CD4-positive, alpha-beta T cell treated with Interleukin-6 for 4 hours (primary cell): ENCODE data around the gene AXDND1.

ENCODE experiments used
- DNase-seq: peaks from one replicate; pipeline ENCODE4 v3.0.0-alpha.2; 2020; ENCODE audit warnings: mixed read lengths

Gene AXDND1

DNA sequence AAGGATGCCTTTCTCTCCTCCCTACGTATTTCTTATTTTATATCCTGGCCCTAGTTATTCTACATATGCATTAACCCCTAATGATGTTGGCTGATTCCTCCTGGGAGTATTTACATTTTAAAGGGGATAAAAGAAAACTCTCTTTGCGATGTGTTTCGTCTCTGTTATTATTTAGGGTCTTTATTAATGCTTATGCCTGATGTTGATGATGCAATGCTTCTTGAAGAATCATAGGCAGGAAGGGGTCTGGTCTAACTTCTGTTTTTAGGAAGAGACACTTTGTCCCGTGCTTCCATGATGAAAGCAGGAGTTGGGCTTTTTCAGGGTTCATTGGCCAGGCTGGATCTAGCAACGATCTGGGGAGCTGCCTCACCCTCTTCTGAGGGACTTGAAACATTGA is 210.7 kb downstream of the AXDND1 start:
- DNase-seq = no peak

- DNase-seq = no peak
Measured at GRCh38 chr1:179583771-179584320, 218.1 kb downstream of the AXDND1 start.

GRCh38 chr1:179586107-179586823 is 220.5 kb downstream of the AXDND1 start:
- no peak for DNase-seq

- DNase-seq = no peak
Measured at GRCh38 chr1:179587336-179587735, 221.6 kb downstream of the AXDND1 start.

- DNase-seq = no peak
Measured at GRCh38 chr1:179588425-179589024, 222.8 kb downstream of the AXDND1 start.

- no peak for DNase-seq
Measured at GRCh38 chr1:179589509-179589908, 223.7 kb downstream of the AXDND1 start.

DNA sequence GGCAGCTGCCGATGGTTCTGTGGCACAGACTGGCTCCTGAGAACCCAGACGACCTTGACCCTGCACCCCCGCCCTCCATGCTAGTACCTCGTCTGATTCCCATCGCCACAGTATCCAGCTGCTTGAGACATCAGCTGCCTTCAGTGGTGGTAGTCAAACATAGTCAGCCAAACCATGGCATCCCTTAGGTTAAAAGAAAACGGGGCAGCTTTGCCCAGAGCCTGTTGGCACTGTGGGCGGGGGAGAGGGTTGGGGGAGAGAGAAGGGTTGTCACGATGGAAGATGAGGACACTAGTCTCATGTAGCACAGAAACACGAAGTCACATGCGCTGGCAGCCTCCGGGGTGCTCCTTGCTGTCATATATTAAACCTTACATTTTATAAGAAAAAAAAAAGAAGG is 224.9 kb downstream of the AXDND1 start:
- no peak for DNase-seq

GRCh38 chr1:179591253-179591591 is 225.5 kb downstream of the AXDND1 start:
- DNase-seq = no peak

- DNase-seq = no peak
Measured at GRCh38 chr1:179591592-179592580, 226.1 kb downstream of the AXDND1 start, which contains the start of gene TDRD5. TSS of gene TDRD5 (plus strand) at chr1:179591832. CDS start at chr1:179592616, 784 bp downstream.

- no peak for DNase-seq
Measured at GRCh38 chr1:179598631-179599030, 232.9 kb downstream of the AXDND1 start.

DNA sequence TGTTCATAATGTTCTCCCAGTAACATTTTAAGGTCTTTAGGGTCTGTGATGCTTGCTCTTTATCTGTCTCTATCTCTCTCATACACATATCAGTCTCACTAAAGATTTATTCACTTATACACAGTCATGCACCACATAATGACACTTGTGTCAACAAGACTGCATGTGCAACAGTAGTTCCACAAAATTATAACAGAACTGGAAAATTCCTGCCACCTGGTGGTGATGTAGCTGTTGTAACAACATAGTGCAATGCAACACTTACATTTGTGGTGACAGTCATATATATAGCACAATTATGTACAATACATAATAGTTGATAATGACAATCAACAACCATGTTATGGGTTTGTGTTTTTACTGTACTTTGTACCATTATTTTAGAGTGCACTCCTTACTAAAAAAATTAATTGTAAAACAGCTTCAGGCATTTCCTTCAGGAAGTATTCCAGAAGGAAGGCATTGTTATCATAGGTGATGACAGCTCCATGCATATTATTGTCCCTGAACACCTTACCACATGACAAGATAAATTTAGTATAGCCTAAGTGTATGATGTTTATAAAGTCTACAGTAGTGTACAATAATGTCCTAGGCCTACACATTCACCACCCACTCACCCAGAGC is 234.0 kb downstream of the AXDND1 start:
- DNase-seq = no peak

DNA sequence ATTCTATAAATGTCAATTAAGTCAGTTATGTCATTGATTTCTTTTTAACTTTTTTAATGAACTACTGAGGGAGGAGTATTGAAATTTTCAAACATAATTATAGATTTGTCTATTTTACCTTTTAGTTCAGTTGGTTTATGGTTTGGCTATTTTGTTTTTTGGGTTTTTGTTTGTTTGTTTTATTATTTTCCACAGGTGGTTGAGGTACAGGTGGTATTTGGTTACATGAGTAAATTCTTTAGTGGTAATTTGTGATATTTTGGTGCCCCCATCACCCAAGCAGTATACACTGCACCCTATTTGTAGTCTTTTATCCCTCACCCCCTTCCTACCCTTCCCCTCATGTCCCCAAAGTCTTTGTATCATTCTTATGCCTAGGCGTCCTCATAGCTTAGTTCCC is 235.3 kb downstream of the AXDND1 start:
- no peak for DNase-seq
